ENCODE measurements around the gene KRT40. TPM values are rescaled to one million over a fixed set of nuclear protein-coding genes. Genes with fewer than 3 reads are reported as not detected.

The KRT40 gene
- total and polyA plus RNA-seq, 4 donors: 0.27 to 0.40 (median 0.33) TPM; not detected in 1

DNA sequence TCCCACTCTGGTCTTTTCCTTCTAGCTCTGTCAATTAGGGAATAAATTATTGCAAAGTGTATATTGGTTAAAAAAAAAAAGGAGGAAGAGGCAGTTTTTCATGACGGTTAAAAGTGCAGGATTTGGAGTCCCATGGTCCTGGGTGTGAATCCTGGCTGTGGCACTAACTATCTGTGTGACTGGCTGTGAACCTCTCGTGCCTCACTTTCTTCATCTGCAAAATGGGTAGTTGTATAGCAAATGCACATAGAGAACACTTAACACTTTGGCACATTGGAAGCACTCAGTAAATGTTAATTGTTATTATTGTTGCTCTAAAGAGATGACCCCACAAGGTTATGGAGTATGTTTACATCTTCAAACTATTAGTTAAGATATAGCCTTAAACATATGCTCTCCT, 36.2 kb downstream of the KRT40 start:
- no peak overlapping the region for H3K27ac ChIP-seq (ENCODE audit: low read depth, low read length)
- no peak overlapping the region for H3K4me3 ChIP-seq (ENCODE audit: low read depth, low read length)
- peaks cover 4% of the 10 kb centered on the region for H3K4me1 ChIP-seq (ENCODE audit: control insufficient read depth, insufficient read depth, low read length)
- H3K27me3 ChIP-seq (ENCODE audit: control insufficient read depth, insufficient read depth, low read length): no peaks in the 10 kb centered on the region
- WGBS (ENCODE audit: insufficient coverage): no CpG with 5 or more reads among the region's 2 CpGs
- no peak for DNase-seq (ENCODE audit: low read depth in 4 of 6, low spot score in 6 of 6)
- no peaks in the 10 kb centered on the region for H3K36me3 ChIP-seq (ENCODE audit: control insufficient read depth, insufficient read depth, low read length)
- H3K9me3 ChIP-seq (ENCODE audit: control insufficient read depth, insufficient read depth, low read length): no peaks in the 10 kb centered on the region

DNA sequence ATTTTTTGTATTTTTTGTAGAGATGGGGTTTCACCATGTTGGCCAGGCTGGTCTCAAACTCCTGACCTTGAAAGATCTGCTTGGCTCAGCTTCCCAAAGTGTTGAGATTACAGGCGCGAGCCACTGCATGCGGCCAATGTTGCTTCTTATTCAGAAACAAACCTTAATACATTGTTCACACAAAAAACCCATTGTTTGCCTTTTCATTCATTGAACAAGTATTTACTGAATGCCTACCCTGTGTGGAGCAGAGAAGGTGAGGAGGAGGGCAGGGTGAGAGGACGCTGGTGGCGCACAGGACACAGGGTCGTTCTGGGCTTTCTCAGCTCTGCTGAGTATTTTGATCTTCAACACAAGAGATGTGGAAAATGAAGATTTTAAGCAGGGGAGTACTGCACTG, 38.7 kb downstream of the KRT40 start:
- DNase-seq (ENCODE audit: low read depth in 4 of 6, low spot score in 6 of 6): no peak
- 59% methylated on average over 6 of the region's 6 CpGs for WGBS (ENCODE audit: insufficient coverage)
- no peaks in the 10 kb centered on the region for H3K36me3 ChIP-seq (ENCODE audit: control insufficient read depth, insufficient read depth, low read length)

GRCh38 chr17:40944531-40944930, 39.6 kb downstream of the KRT40 start:
- H3K27me3 ChIP-seq (ENCODE audit: control insufficient read depth, insufficient read depth, low read length): no peaks in the 10 kb centered on the region
- no peaks in the 10 kb centered on the region for H3K9me3 ChIP-seq (ENCODE audit: control insufficient read depth, insufficient read depth, low read length)
- H3K4me1 ChIP-seq (ENCODE audit: control insufficient read depth, insufficient read depth, low read length): peaks cover 4% of the 10 kb centered on the region
- WGBS (ENCODE audit: insufficient coverage): no CpG with 5 or more reads among the region's 1 CpG
- DNase-seq (ENCODE audit: low read depth in 4 of 6, low spot score in 6 of 6): no peak
- H3K4me3 ChIP-seq (ENCODE audit: low read depth, low read length): no peak overlapping the region
- H3K27ac ChIP-seq (ENCODE audit: low read depth, low read length): no peak overlapping the region
- no peaks in the 10 kb centered on the region for H3K36me3 ChIP-seq (ENCODE audit: control insufficient read depth, insufficient read depth, low read length)

More for the DNA sequence above, 38.7 kb downstream of the KRT40 start:
- Histone ChIP-seq H3K27ac (ENCODE audit: low read depth, low read length) (no peak overlapping the region), H3K4me1 (ENCODE audit: control insufficient read depth, insufficient read depth, low read length) (peaks cover 4% of the 10 kb centered on the region), H3K27me3 (ENCODE audit: control insufficient read depth, insufficient read depth, low read length) (no peaks in the 10 kb centered on the region), H3K9me3 (ENCODE audit: control insufficient read depth, insufficient read depth, low read length) (no peaks in the 10 kb centered on the region), H3K4me3 (ENCODE audit: low read depth, low read length) (no peak overlapping the region)

DNA sequence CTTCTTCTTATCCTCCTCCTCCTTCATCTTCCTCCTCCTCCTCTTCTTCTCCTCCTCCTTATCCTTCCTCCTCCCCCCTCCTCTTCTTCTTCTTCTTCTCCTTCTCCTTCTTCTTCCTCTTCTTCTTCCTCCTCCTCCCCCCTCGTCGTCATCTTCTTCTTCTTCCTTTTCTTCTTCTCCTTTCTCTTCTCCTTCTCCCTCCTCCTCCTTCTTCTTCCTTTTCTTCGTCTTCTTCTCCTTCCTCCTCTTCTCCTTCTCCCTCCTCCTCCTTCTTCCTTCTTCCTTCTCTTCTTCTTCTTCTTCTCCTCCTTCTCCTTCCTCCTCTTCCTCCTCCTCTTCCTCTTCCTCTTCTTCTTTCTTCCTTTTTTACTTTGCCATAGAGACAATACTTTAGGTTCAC, 41.6 kb downstream of the KRT40 start:
- Histone ChIP-seq H3K9me3 (ENCODE audit: control insufficient read depth, insufficient read depth, low read length) (no peaks in the 10 kb centered on the region), H3K27ac (ENCODE audit: low read depth, low read length) (no peak overlapping the region), H3K36me3 (ENCODE audit: control insufficient read depth, insufficient read depth, low read length) (no peaks in the 10 kb centered on the region), H3K4me3 (ENCODE audit: low read depth, low read length) (no peak overlapping the region), H3K4me1 (ENCODE audit: control insufficient read depth, insufficient read depth, low read length) (no peaks in the 10 kb centered on the region), H3K27me3 (ENCODE audit: control insufficient read depth, insufficient read depth, low read length) (no peaks in the 10 kb centered on the region)
- 90% methylated on average over 3 of the region's 3 CpGs for WGBS (ENCODE audit: insufficient coverage)
- DNase-seq (ENCODE audit: low read depth in 4 of 6, low spot score in 6 of 6): no peak

DNA sequence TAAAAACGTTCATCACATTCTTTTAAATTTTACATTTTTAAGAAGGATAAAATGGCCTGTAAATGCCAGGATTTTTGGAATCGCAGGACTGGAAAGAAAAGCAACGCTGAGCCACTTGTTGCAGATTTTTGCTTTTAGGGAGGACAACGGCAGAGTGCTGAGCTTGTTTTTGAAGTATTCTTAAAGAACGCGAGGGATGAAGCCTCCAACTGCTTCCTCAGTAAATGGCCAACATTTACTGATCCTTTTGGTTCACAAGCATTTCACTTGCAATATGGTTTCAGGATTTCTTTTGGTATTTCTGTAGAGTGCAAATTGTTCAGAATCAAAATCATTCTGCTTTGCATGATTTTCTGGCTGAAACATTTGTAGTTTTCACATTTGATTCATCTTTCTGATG, 43.9 kb downstream of the KRT40 start:
- Histone ChIP-seq H3K27ac (ENCODE audit: low read depth, low read length) (no peak overlapping the region), H3K4me1 (ENCODE audit: control insufficient read depth, insufficient read depth, low read length) (no peaks in the 10 kb centered on the region), H3K9me3 (ENCODE audit: control insufficient read depth, insufficient read depth, low read length) (no peaks in the 10 kb centered on the region), H3K27me3 (ENCODE audit: control insufficient read depth, insufficient read depth, low read length) (no peaks in the 10 kb centered on the region), H3K36me3 (ENCODE audit: control insufficient read depth, insufficient read depth, low read length) (no peaks in the 10 kb centered on the region), H3K4me3 (ENCODE audit: low read depth, low read length) (no peak overlapping the region)
- 75% methylated on average over 4 of the region's 6 CpGs for WGBS (ENCODE audit: insufficient coverage)
- peak in 1 of 6 donors; percentile 62 for DNase-seq (ENCODE audit: low read depth in 4 of 6, low spot score in 6 of 6)

DNA sequence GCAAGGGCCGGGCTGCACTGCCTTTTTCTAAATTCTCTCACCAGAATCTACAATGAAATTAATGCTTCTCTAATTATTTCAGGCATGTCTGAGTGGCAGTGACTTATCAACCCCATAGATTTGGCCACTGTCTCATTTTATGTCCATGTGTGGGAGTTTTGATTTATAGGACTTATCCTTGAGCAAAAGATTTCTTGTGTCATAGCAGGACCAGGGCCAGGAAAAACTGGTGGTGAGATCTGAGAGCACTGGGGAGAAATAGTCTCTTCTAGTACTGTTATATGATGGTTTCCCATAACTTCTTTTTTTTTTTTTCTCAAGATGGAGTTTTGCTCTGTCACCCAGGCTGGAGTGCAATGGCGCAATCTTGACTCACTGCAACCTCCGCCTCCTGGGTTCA, 45.1 kb downstream of the KRT40 start:
- H3K27me3 ChIP-seq (ENCODE audit: control insufficient read depth, insufficient read depth, low read length): no peaks in the 10 kb centered on the region
- H3K9me3 ChIP-seq (ENCODE audit: control insufficient read depth, insufficient read depth, low read length): no peaks in the 10 kb centered on the region
- no peaks in the 10 kb centered on the region for H3K36me3 ChIP-seq (ENCODE audit: control insufficient read depth, insufficient read depth, low read length)
- H3K4me1 ChIP-seq (ENCODE audit: control insufficient read depth, insufficient read depth, low read length): no peaks in the 10 kb centered on the region
- H3K4me3 ChIP-seq (ENCODE audit: low read depth, low read length): no peak overlapping the region
- no CpG with 5 or more reads among the region's 3 CpGs for WGBS (ENCODE audit: insufficient coverage)
- no peak overlapping the region for H3K27ac ChIP-seq (ENCODE audit: low read depth, low read length)
- no peak for DNase-seq (ENCODE audit: low read depth in 4 of 6, low spot score in 6 of 6)

DNA sequence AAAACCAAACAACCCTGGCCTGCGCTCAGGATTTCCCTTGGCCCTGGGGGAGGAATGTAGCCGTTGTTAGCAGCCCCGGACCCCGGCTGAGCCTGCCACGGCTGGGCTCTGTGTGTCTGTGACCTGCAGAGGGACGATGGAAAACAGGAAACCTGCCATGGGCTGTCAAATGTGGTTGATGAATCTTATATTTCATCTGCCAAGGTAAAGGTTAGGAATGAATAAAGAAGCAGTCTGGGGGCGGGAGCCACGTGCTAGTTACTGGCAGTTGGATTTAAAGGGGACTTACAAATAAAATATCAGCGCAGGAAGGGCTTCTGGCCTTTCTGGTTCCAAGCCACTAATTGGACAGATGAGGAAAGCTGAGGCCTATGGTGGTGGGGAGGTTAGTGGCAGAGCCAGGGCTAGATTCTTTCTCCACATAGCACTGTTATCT, 46.7 kb downstream of the KRT40 start, which contains the start of gene KRT23:
Gene KRT23 (minus strand): TSS at position 263 of the 436 bp plus-strand sequence. CDS start 1,043 bp downstream, outside the sequence.
- no peak within 1 kb of the TSS for H3K27ac ChIP-seq (ENCODE audit: low read depth, low read length)
- peak in 2 of 6 donors; percentile 5 to 27 for DNase-seq (ENCODE audit: low read depth in 4 of 6, low spot score in 6 of 6)
- WGBS (ENCODE audit: insufficient coverage): 42% methylated on average over 8 of the region's 9 CpGs

DNA sequence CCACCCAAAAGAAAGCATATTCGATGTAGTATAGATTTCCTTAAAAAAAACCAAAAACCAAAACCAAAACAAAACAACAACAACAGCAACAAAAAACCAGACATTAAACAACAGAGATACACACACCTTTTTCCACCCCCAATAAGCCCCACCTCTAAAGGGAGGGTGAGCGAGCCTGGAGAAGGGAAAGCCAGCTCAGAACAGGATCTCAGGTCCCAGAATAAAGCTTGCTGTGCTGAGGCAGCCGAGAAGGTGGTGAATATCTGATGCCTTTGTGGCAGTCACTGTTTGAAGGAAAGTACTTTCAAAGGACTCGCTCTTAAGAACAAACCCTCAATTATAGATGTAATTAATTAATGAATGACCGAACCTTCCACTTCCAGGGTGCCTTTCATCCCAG, 47.1 kb downstream of the KRT40 start:
- no CpG with 5 or more reads among the region's 5 CpGs for WGBS (ENCODE audit: insufficient coverage)
- Histone ChIP-seq H3K27ac (ENCODE audit: low read depth, low read length) (no peak overlapping the region), H3K36me3 (ENCODE audit: control insufficient read depth, insufficient read depth, low read length) (no peaks in the 10 kb centered on the region), H3K9me3 (ENCODE audit: control insufficient read depth, insufficient read depth, low read length) (no peaks in the 10 kb centered on the region), H3K4me3 (ENCODE audit: low read depth, low read length) (no peak overlapping the region), H3K4me1 (ENCODE audit: control insufficient read depth, insufficient read depth, low read length) (no peaks in the 10 kb centered on the region), H3K27me3 (ENCODE audit: control insufficient read depth, insufficient read depth, low read length) (no peaks in the 10 kb centered on the region)
- DNase-seq (ENCODE audit: low read depth in 4 of 6, low spot score in 6 of 6): no peak

More for the DNA sequence above, 46.7 kb downstream of the KRT40 start, which contains the start of gene KRT23:
- no peaks in the 10 kb centered on the region for H3K36me3 ChIP-seq (ENCODE audit: control insufficient read depth, insufficient read depth, low read length)
- H3K9me3 ChIP-seq (ENCODE audit: control insufficient read depth, insufficient read depth, low read length): no peaks in the 10 kb centered on the region
- H3K4me1 ChIP-seq (ENCODE audit: control insufficient read depth, insufficient read depth, low read length): no peaks in the 10 kb centered on the region
- no peak within 1 kb of the TSS for H3K4me3 ChIP-seq (ENCODE audit: low read depth, low read length)
- no peaks in the 10 kb centered on the region for H3K27me3 ChIP-seq (ENCODE audit: control insufficient read depth, insufficient read depth, low read length)

GRCh38 chr17:40936437-40936971, 47.6 kb downstream of the KRT40 start:
- no peaks in the 10 kb centered on the region for H3K4me1 ChIP-seq (ENCODE audit: control insufficient read depth, insufficient read depth, low read length)
- H3K4me3 ChIP-seq (ENCODE audit: low read depth, low read length): no peak overlapping the region
- H3K27ac ChIP-seq (ENCODE audit: low read depth, low read length): no peak overlapping the region
- WGBS (ENCODE audit: insufficient coverage): 94% methylated on average over 17 of the region's 19 CpGs
- H3K9me3 ChIP-seq (ENCODE audit: control insufficient read depth, insufficient read depth, low read length): no peaks in the 10 kb centered on the region
- H3K36me3 ChIP-seq (ENCODE audit: control insufficient read depth, insufficient read depth, low read length): no peaks in the 10 kb centered on the region
- no peaks in the 10 kb centered on the region for H3K27me3 ChIP-seq (ENCODE audit: control insufficient read depth, insufficient read depth, low read length)
- no peak for DNase-seq (ENCODE audit: low read depth in 4 of 6, low spot score in 6 of 6)

DNA sequence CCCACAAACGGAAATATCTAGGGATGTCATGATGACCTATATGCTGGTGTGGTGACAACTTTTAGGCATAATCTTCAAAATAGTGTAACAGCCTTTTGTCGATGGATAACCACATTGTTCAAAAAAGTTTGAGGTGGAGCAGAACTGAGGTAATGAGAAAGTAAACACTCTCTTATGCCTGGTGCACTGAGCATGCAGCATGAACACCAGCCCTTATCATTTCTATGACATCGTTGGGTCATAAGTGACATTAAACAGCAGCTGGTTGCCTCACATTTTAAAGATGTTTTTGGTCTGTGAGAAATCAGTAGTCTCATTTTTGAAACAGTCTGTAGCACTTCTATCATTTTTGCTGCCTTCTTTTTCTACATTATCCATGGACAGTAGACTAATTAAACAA, 48.5 kb downstream of the KRT40 start:
- Histone ChIP-seq H3K36me3 (ENCODE audit: control insufficient read depth, insufficient read depth, low read length) (no peaks in the 10 kb centered on the region), H3K27me3 (ENCODE audit: control insufficient read depth, insufficient read depth, low read length) (no peaks in the 10 kb centered on the region), H3K27ac (ENCODE audit: low read depth, low read length) (no peak overlapping the region), H3K4me1 (ENCODE audit: control insufficient read depth, insufficient read depth, low read length) (no peaks in the 10 kb centered on the region), H3K4me3 (ENCODE audit: low read depth, low read length) (no peak overlapping the region), H3K9me3 (ENCODE audit: control insufficient read depth, insufficient read depth, low read length) (no peaks in the 10 kb centered on the region)
- no peak for DNase-seq (ENCODE audit: low read depth in 4 of 6, low spot score in 6 of 6)
- WGBS (ENCODE audit: insufficient coverage): 100% methylated on average over 2 of the region's 3 CpGs

Measured in spinal cord (tissue), 10 donors.